ENCODE data around the gene MRFAP1L1.

MRFAP1L1 gene

DNA sequence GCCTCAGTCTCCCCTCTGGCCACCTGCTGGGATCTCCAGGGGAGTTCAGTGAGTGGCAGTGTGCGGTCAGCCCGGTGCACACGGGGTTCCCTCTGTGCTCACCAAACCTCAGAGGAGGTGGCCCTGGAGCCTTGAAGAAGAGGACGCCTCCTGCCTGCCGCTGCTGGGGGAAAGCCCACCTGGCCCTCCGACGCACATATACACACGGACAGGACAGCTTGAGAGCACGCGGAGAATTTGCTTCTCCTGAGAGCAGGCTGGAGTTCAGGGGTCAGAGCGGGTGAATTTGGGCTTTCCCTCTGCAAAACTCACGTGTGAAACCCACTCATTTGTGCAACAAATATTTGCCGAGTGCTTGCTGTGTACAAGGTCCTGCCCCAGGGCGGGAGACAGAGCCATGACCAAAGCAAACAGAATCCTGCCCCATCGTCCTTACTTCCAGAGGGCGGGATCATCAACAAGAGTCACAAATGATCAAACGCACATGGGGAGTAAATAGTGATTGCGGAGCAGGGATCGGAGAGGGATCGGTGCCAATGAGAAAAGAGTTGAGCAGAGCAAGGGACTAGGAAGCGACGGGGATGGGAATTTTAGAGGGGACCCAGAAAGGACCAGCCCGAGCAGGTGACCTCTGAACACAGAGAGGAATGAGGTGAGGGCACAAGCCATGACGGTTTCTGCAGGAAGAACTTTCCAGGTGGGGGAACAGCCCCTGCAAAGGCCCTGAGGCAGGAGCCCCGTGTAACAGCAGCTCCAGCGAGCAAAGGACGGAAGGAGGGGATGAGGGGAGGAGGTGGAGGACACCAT lies 23.9 kb upstream of the MRFAP1L1 start:
- H3K36me3 ChIP-seq (ENCODE audit: control insufficient read depth in 2 of 2, insufficient read depth in 1 of 2, low read length in 2 of 2): no peaks in the 10 kb centered on the region
- no peak overlapping the region for H3K4me3 ChIP-seq (ENCODE audit: low read depth, low read length)
- POLR2A ChIA-PET: no interaction called here
- no peaks in the 10 kb centered on the region for H3K9me3 ChIP-seq (ENCODE audit: control insufficient read depth, insufficient read depth, low read depth, low read length)
- H3K27ac ChIP-seq (ENCODE audit: extremely low read depth, low read depth, low read length): no peak overlapping the region
- H3K4me1 ChIP-seq (ENCODE audit: control insufficient read depth, insufficient read depth, low read length): no peaks in the 10 kb centered on the region
- no peak for TF ChIP-seq KLF1 (tag by site-specific recombination; IDR thresholded peaks at IDR 0.05)
- peak; percentile 34; the same call in 1 of the 2 replicates for TF ChIP-seq ZNF623 (tag by site-specific recombination; IDR thresholded peaks at IDR 0.05)
- no peak for TF ChIP-seq ZNF169 (tag by site-specific recombination; IDR thresholded peaks at IDR 0.05)
- no peak for TF ChIP-seq ZNF174 (tag by site-specific recombination; IDR thresholded peaks at IDR 0.05)
- CTCF ChIA-PET: interaction anchor here (0.9 kb wide), 1 partner anchor 13 kb away, joined by 3 read pairs; no protein-coding TSS in a partner anchor

- Histone ChIP-seq H3K9me3 (ENCODE audit: control insufficient read depth, insufficient read depth, low read depth, low read length) (no peaks in the 10 kb centered on the region), H3K4me1 (ENCODE audit: control insufficient read depth, insufficient read depth, low read length) (no peaks in the 10 kb centered on the region), H3K36me3 (ENCODE audit: control insufficient read depth in 2 of 2, insufficient read depth in 1 of 2, low read length in 2 of 2) (no peaks in the 10 kb centered on the region), H3K27ac (ENCODE audit: extremely low read depth, low read depth, low read length) (no peak overlapping the region), H3K4me3 (ENCODE audit: low read depth, low read length) (no peak overlapping the region)
- TF ChIP-seq ZNF211 (tag by site-specific recombination; IDR thresholded peaks at IDR 0.05; ENCODE audit: low read depth): no peak
- no peak for TF ChIP-seq ZNF837 (tag by site-specific recombination; IDR thresholded peaks at IDR 0.05)
- TF ChIP-seq ZNF335 (tag by site-specific recombination; conservative IDR thresholded peaks at IDR 0.05): no peak
- no peak for TF ChIP-seq ZNF2 (tag by site-specific recombination; IDR thresholded peaks at IDR 0.05)
- no peak for TF ChIP-seq TCF7L2 (IDR thresholded peaks at IDR 0.05; ENCODE audit: borderline replicate concordance, low read depth, low read length)
- no peak for TF ChIP-seq ZNF311 (tag by site-specific recombination; IDR thresholded peaks at IDR 0.05; ENCODE audit: borderline replicate concordance)
- TF ChIP-seq ZFHX2 (tag by site-specific recombination; conservative IDR thresholded peaks at IDR 0.05): no peak
- no peak for TF ChIP-seq PRDM6 (tag by site-specific recombination; IDR thresholded peaks at IDR 0.05)
- no peak for TF ChIP-seq ZNF600 (tag by site-specific recombination; IDR thresholded peaks at IDR 0.05)
- TF ChIP-seq PRDM2 (tag by site-specific recombination; IDR thresholded peaks at IDR 0.05; ENCODE audit: borderline replicate concordance): no peak
- TF ChIP-seq ZNF404 (tag by site-specific recombination; IDR thresholded peaks at IDR 0.05): no peak
- no peak for TF ChIP-seq ZBTB1 (tag by site-specific recombination; IDR thresholded peaks at IDR 0.05)
- TF ChIP-seq ZFP69B (tag by site-specific recombination; IDR thresholded peaks at IDR 0.05): no peak
- TF ChIP-seq ZNF521 (tag by site-specific recombination; IDR thresholded peaks at IDR 0.05): no peak
- TF ChIP-seq, protein P1, sequence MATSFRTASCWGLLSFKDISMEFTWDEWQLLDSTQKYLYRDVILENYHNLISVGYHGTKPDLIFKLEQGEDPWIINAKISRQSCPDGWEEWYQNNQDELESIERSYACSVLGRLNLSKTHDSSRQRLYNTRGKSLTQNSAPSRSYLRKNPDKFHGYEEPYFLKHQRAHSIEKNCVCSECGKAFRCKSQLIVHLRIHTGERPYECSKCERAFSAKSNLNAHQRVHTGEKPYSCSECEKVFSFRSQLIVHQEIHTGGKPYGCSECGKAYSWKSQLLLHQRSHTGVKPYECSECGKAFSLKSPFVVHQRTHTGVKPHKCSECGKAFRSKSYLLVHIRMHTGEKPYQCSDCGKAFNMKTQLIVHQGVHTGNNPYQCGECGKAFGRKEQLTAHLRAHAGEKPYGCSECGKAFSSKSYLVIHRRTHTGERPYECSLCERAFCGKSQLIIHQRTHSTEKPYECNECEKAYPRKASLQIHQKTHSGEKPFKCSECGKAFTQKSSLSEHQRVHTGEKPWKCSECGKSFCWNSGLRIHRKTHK (tag by site-specific recombination; IDR thresholded peaks at IDR 0.05): no peak
- no peak for TF ChIP-seq SP3 (tag by site-specific recombination; IDR thresholded peaks at IDR 0.05)
- no peak for TF ChIP-seq ZNF169 (tag by site-specific recombination; IDR thresholded peaks at IDR 0.05)
- TF ChIP-seq, protein P2, sequence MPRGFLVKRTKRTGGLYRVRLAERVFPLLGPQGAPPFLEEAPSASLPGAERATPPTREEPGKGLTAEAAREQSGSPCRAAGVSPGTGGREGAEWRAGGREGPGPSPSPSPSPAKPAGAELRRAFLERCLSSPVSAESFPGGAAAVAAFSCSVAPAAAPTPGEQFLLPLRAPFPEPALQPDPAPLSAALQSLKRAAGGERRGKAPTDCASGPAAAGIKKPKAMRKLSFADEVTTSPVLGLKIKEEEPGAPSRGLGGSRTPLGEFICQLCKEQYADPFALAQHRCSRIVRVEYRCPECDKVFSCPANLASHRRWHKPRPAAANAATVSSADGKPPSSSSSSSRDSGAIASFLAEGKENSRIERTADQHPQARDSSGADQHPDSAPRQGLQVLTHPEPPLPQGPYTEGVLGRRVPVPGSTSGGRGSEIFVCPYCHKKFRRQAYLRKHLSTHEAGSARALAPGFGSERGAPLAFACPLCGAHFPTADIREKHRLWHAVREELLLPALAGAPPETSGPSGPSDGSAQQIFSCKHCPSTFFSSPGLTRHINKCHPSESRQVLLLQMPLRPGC (tag by site-specific recombination; IDR thresholded peaks at IDR 0.05): no peak
- POLR2A ChIA-PET: no interaction called here
- CTCF ChIA-PET: interaction anchor here (0.7 to 0.9 kb wide), 2 partner anchors 13 to 36 kb away, joined by 3 read pairs; no protein-coding TSS in a partner anchor
Observed at GRCh38 chr4:6732441-6733357, 23.0 kb upstream of the MRFAP1L1 start.

Data from HEK293 (cell line).